Endothelial cell (in vitro differentiated cells): ENCODE measurements around the gene DCAF8. TPM values are rescaled to one million over a fixed set of nuclear protein-coding genes. Genes with fewer than 3 reads are reported as not detected.
A peak's percentile ranks its signal among the peaks of the same experiment; 100 is the strongest.

Source experiments
- DNase-seq: peaks from one replicate; pipeline ENCODE4 v3.0.0; 2021; ENCODE audit warnings: low spot score
- H3K27ac Mint-ChIP-seq: one replicate; pipeline ENCODE4 v1.8.0; 2021; ENCODE audit warnings: mixed read lengths, inconsistent platforms; ENCODE audit not compliant: unreplicated experiment
- H3K27me3 Mint-ChIP-seq: one replicate; pipeline ENCODE4 v1.8.0; 2021; ENCODE audit warnings: mild to moderate bottlenecking, moderate library complexity, mixed read lengths, inconsistent platforms; ENCODE audit not compliant: unreplicated experiment
- H3K36me3 Mint-ChIP-seq: one replicate; pipeline ENCODE4 v1.8.0; 2021; ENCODE audit warnings: mild to moderate bottlenecking, low read depth, mixed read lengths, inconsistent platforms; ENCODE audit not compliant: unreplicated experiment
- H3K4me1 Mint-ChIP-seq: one replicate; pipeline ENCODE4 v1.8.0; 2021; ENCODE audit warnings: mild to moderate bottlenecking, mixed read lengths, inconsistent platforms; ENCODE audit not compliant: unreplicated experiment
- H3K4me3 Mint-ChIP-seq: one replicate; pipeline ENCODE4 v1.8.0; 2021; ENCODE audit warnings: mild to moderate bottlenecking, mixed read lengths, inconsistent platforms; ENCODE audit not compliant: unreplicated experiment
- H3K9me3 Mint-ChIP-seq: one replicate; pipeline ENCODE4 v1.8.0; 2021; ENCODE audit warnings: mixed read lengths, inconsistent platforms; ENCODE audit not compliant: unreplicated experiment
- CTCF ChIP-seq: fragments of 200-600 bp; sonication (generic); IDR thresholded peaks from one replicate; pipeline ENCODE4 v1.5.0; 2021; ENCODE audit warnings: antibody characterized with exemption; ENCODE audit not compliant: unreplicated experiment
- long read RNA-seq: library from polyadenylated mRNA; unstranded; transcript quantifications from one replicate; pipeline ENCODE4 v2.0.0, GENCODE V29; 2020; ENCODE audit not compliant: unreplicated experiment
- total RNA-seq: library from RNA; stranded (reverse); fragmentation: NEBNext Ultra II Directional; extraction: Animal tissue kit (Norgen Biotek cat#: 25700); gene quantifications from one replicate; pipeline ENCODE4 v1.2.1, GENCODE V29; 2021; ENCODE audit not compliant: unreplicated experiment

Gene DCAF8
- 134 TPM for total RNA-seq
- long read RNA-seq, full-length matches to known transcripts: 11 of 29 reads
- long read RNA-seq, partial matches to known transcripts: 7 of 29 reads
- long read RNA-seq, other reads (novel, unspliced or antisense): 11 of 29 reads

GRCh38 chr1:160261893-160262794 is at the start of gene DCAF8:
Gene DCAF8 (minus strand): TSS chr1:160262549. CDS start chr1:160244008, 18,541 bp downstream.
- Mint-ChIP-seq H3K27me3 (peaks cover 8% of the 10 kb centered on the region), H3K4me3 (peak within 1 kb of the TSS; percentile 99), H3K4me1 (peaks cover 27% of the 10 kb centered on the region), H3K27ac (peak within 1 kb of the TSS; percentile 99), H3K9me3 (no peaks in the 10 kb centered on the region), H3K36me3 (peaks cover 9% of the 10 kb centered on the region)
- no peak for TF ChIP-seq CTCF
- DNase-seq: peak; percentile 98

- no peak for DNase-seq
- peaks cover 43% of the 10 kb centered on the region for H3K36me3 Mint-ChIP-seq
- no peak overlapping the region for H3K4me3 Mint-ChIP-seq
- H3K27ac Mint-ChIP-seq: no peak overlapping the region
- H3K4me1 Mint-ChIP-seq: peaks cover 14% of the 10 kb centered on the region
- TF ChIP-seq CTCF: no peak
- H3K9me3 Mint-ChIP-seq: no peaks in the 10 kb centered on the region
- peaks cover 1% of the 10 kb centered on the region for H3K27me3 Mint-ChIP-seq
Measured at GRCh38 chr1:160309571-160309970, 47.2 kb upstream of the DCAF8 start.

- Mint-ChIP-seq H3K36me3 (peaks cover 41% of the 10 kb centered on the region), H3K4me3 (no peak overlapping the region), H3K4me1 (peaks cover 14% of the 10 kb centered on the region), H3K9me3 (no peaks in the 10 kb centered on the region), H3K27ac (no peak overlapping the region), H3K27me3 (peaks cover 1% of the 10 kb centered on the region)
- DNase-seq: no peak
- TF ChIP-seq CTCF: no peak
Measured at GRCh38 chr1:160309185-160309557, 46.8 kb upstream of the DCAF8 start.

- no peak for TF ChIP-seq CTCF
- H3K9me3 Mint-ChIP-seq: no peaks in the 10 kb centered on the region
- H3K4me1 Mint-ChIP-seq: peaks cover 14% of the 10 kb centered on the region
- no peak overlapping the region for H3K27ac Mint-ChIP-seq
- H3K27me3 Mint-ChIP-seq: peaks cover 1% of the 10 kb centered on the region
- no peak for DNase-seq
- no peak overlapping the region for H3K4me3 Mint-ChIP-seq
- peaks cover 43% of the 10 kb centered on the region for H3K36me3 Mint-ChIP-seq
Measured at GRCh38 chr1:160308451-160309184, 46.3 kb upstream of the DCAF8 start.
